ENCODE results near the gene SAMD8.

Gene SAMD8

DNA sequence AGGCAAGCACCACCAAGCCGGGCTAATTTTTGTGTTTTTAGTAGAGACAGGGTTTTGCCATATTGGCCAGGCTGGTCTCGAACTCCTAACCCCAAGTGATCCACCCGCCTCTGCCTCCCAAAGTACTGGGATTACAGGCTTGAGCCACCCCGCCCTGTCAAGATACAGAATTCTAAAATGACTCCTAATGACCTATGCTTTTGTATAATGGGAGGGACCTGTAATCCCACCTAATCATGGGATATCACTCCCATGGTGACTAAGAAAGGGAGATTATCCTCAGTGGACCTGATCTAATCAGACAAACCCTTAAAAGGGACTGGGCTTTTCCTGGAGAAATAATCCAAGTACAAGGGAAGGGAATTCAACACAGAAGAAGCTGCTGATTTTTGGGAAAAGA is 28.8 kb downstream of the SAMD8 start:
- no peak overlapping the region for H2AFZ ChIP-seq (ENCODE audit: low read depth, low read length, severe bottlenecking)
- H3F3A ChIP-seq (ENCODE audit: insufficient read depth) = no peaks in the 10 kb centered on the region
- no peak overlapping the region for H3K4me3 ChIP-seq (ENCODE audit: insufficient read depth, low read length, poor library complexity, severe bottlenecking)
- H3K4me2 ChIP-seq (ENCODE audit: low read depth, low read length, poor library complexity, severe bottlenecking) = no peak overlapping the region
- H3K27ac ChIP-seq (ENCODE audit: low read depth, low read length) = no peak overlapping the region
- H3K36me3 ChIP-seq (ENCODE audit: low read length) = no peaks in the 10 kb centered on the region
- no peaks in the 10 kb centered on the region for H3K27me3 ChIP-seq (ENCODE audit: low read length)
- peaks cover 51% of the 10 kb centered on the region for H3K79me2 ChIP-seq (ENCODE audit: insufficient read depth, low read length)
- no peak overlapping the region for H3K9ac ChIP-seq (ENCODE audit: low read length)
- 0 out of 2 replicates have a peak, but pooled peaks cover 4% of the 10 kb centered on the region for H4K20me1 ChIP-seq (ENCODE audit: low read depth, low read length)
- H3K9me2 ChIP-seq (replicated peaks; ENCODE audit: insufficient read depth, low read length) = no peaks in the 10 kb centered on the region
- TF ChIP-seq EZH2phosphoT487 (conservative IDR thresholded peaks at IDR 0.05; ENCODE audit: low read length) = no peak
- no peak for TF ChIP-seq CTCF (IDR thresholded peaks at IDR 0.05; ENCODE audit: insufficient read depth, low read length, poor library complexity, severe bottlenecking)
- no peaks in the 10 kb centered on the region for H3K9me3 ChIP-seq (ENCODE audit: insufficient read depth, low read length)

- TF ChIP-seq CTCF (IDR thresholded peaks at IDR 0.05; ENCODE audit: insufficient read depth, low read length, poor library complexity, severe bottlenecking) = no peak
- no peak for TF ChIP-seq EZH2phosphoT487 (conservative IDR thresholded peaks at IDR 0.05; ENCODE audit: low read length)
- no peak overlapping the region for H3K4me3 ChIP-seq (ENCODE audit: insufficient read depth, low read length, poor library complexity, severe bottlenecking)
- H2AFZ ChIP-seq (ENCODE audit: low read depth, low read length, severe bottlenecking) = no peak overlapping the region
- no peaks in the 10 kb centered on the region for H3K9me2 ChIP-seq (replicated peaks; ENCODE audit: insufficient read depth, low read length)
- no peaks in the 10 kb centered on the region for H3K36me3 ChIP-seq (ENCODE audit: low read length)
- no peak overlapping the region for H3K27ac ChIP-seq (ENCODE audit: low read depth, low read length)
- H3K9ac ChIP-seq (ENCODE audit: low read length) = no peak overlapping the region
- no peaks in the 10 kb centered on the region for H3K9me3 ChIP-seq (ENCODE audit: insufficient read depth, low read length)
- H4K20me1 ChIP-seq (ENCODE audit: low read depth, low read length) = no peaks in the 10 kb centered on the region
- no peaks in the 10 kb centered on the region for H3F3A ChIP-seq (ENCODE audit: insufficient read depth)
- no peak overlapping the region for H3K4me2 ChIP-seq (ENCODE audit: low read depth, low read length, poor library complexity, severe bottlenecking)
- H3K79me2 ChIP-seq (ENCODE audit: insufficient read depth, low read length) = peaks cover 73% of the 10 kb centered on the region
- no peaks in the 10 kb centered on the region for H3K27me3 ChIP-seq (ENCODE audit: low read length)
Observed at GRCh38 chr10:75143353-75143752, 31.9 kb downstream of the SAMD8 start.

DNA sequence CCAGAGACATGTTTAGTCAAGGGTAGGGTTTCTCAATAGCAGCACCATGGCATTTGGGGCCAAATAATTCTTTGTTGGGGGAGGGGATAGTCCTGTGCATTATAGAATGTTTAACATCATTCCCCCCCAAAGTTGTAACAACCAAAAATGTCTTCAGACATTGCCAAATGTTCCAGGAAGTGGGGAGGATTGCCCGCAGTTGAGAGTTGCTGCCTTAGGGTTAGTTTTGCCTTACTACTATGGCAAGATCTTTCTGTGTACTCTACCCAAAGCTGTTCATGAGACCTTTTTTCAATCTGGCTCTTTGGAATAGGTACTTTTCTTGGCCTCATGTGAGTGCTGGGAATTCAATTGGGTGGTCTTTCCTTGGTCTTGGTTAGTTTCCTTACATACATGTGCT is 34.1 kb downstream of the SAMD8 start:
- no peak overlapping the region for H2AFZ ChIP-seq (ENCODE audit: low read depth, low read length, severe bottlenecking)
- H3K79me2 ChIP-seq (ENCODE audit: insufficient read depth, low read length) = peaks cover 68% of the 10 kb centered on the region
- no peak overlapping the region for H3K27ac ChIP-seq (ENCODE audit: low read depth, low read length)
- H3K9me3 ChIP-seq (ENCODE audit: insufficient read depth, low read length) = no peaks in the 10 kb centered on the region
- no peak for TF ChIP-seq CTCF (IDR thresholded peaks at IDR 0.05; ENCODE audit: insufficient read depth, low read length, poor library complexity, severe bottlenecking)
- TF ChIP-seq EZH2phosphoT487 (conservative IDR thresholded peaks at IDR 0.05; ENCODE audit: low read length) = no peak
- H3K9ac ChIP-seq (ENCODE audit: low read length) = no peak overlapping the region
- H3K4me2 ChIP-seq (ENCODE audit: low read depth, low read length, poor library complexity, severe bottlenecking) = no peak overlapping the region
- H3K9me2 ChIP-seq (replicated peaks; ENCODE audit: insufficient read depth, low read length) = no peaks in the 10 kb centered on the region
- H4K20me1 ChIP-seq (ENCODE audit: low read depth, low read length) = no peaks in the 10 kb centered on the region
- no peaks in the 10 kb centered on the region for H3F3A ChIP-seq (ENCODE audit: insufficient read depth)
- 0 out of 2 replicates have a peak, but pooled peaks cover under 1% of the 10 kb centered on the region for H3K36me3 ChIP-seq (ENCODE audit: low read length)
- no peaks in the 10 kb centered on the region for H3K27me3 ChIP-seq (ENCODE audit: low read length)
- H3K4me3 ChIP-seq (ENCODE audit: insufficient read depth, low read length, poor library complexity, severe bottlenecking) = no peak overlapping the region
